ENCODE measurements around the gene CSNK1A1. TPM values are rescaled to one million over a fixed set of nuclear protein-coding genes. Genes with fewer than 3 reads are reported as not detected.
"Not testable (repeated sequence)": the region's sequence is repeated elsewhere in the genome, so short reads cannot be mapped to it uniquely, and the experiment has no call there.

The CSNK1A1 gene
- total RNA-seq, 4 donors from 2014 or later: 101 to 326 (median 205) TPM

GRCh38 chr5:149521739-149522685 lies 29.2 kb downstream of the CSNK1A1 start:
- Histone ChIP-seq H3K27ac (no peak overlapping the region), H3K9me3 (no peaks in the 10 kb centered on the region), H3K4me3 (no peak overlapping the region), H3K36me3 (no peaks in the 10 kb centered on the region), H3K27me3 (no peaks in the 10 kb centered on the region), H3K4me1 (peaks cover 4 to 15% of the 10 kb centered on the region in 2 donors)
- intact Hi-C loops (cut with DNase I; ENCODE audit: low total_unique reads): no loop called here
- no peak for TF ChIP-seq POLR2A (IDR thresholded peaks at IDR 0.05)
- TF ChIP-seq CTCF (IDR thresholded peaks at IDR 0.05): no peak
- DNase-seq: no peak

DNA sequence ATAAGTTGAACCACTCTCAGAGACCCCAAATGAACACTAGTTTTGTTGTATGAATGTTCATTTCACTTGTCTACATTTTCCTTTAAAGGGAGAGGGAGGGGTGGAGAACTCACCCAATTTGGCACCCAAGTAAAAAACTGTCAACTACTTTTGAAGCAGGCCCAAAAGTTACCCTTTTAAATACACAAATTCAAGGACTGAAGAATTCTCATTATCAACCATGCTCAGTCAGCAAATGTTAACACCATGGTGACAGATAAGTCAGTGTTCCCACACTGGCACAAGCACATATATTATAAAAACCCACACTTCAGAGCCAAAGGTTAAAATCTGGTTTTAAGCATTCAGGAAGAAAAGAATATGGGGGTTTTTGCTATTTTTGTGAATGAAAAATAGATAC lies 31.6 kb downstream of the CSNK1A1 start:
- H3K9me3 ChIP-seq: no peaks in the 10 kb centered on the region
- no peak overlapping the region for H3K27ac ChIP-seq
- no peak for TF ChIP-seq POLR2A (IDR thresholded peaks at IDR 0.05)
- H3K27me3 ChIP-seq: no peaks in the 10 kb centered on the region
- peaks cover 0 to 4% of the 10 kb centered on the region in 2 donors for H3K4me1 ChIP-seq
- H3K36me3 ChIP-seq: no peaks in the 10 kb centered on the region
- no peak for DNase-seq
- H3K4me3 ChIP-seq: no peak overlapping the region
- intact Hi-C loops (cut with DNase I; ENCODE audit: low total_unique reads): no loop called here

DNA sequence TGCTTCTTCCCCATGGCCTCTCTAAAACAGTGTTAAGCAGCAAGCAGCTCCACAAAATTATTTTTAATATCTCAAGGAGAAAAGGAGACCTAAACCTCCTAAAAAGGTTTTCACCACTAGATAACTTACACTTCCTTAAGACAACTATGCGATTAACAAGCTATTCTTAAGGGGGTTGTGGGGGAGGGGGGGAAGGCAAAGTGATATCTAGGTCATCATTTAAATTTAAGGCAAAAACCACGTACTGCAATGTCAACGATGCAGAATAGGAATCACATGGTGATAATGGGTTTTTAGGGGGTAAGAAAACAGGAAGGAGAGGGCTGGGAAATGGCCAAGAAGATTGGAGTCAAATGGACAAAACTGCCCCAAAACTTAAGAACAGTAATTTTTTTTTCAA lies 32.6 kb downstream of the CSNK1A1 start:
- H3K4me1 ChIP-seq: peaks cover 0 to 9% of the 10 kb centered on the region in 2 donors
- H3K36me3 ChIP-seq: no peaks in the 10 kb centered on the region
- H3K4me3 ChIP-seq: no peak overlapping the region
- intact Hi-C loops (cut with DNase I; ENCODE audit: low total_unique reads): no loop called here
- peak overlapping the region in 1 of 2 donors; percentile 48 for H3K27ac ChIP-seq
- TF ChIP-seq POLR2A (IDR thresholded peaks at IDR 0.05) (no peak), CTCF (IDR thresholded peaks at IDR 0.05) (no peak)
- no peaks in the 10 kb centered on the region for H3K9me3 ChIP-seq
- H3K27me3 ChIP-seq: no peaks in the 10 kb centered on the region
- no peak for DNase-seq

GRCh38 chr5:149517461-149518122 lies 33.6 kb downstream of the CSNK1A1 start:
- Histone ChIP-seq H3K27me3 (no peaks in the 10 kb centered on the region), H3K4me1 (peaks cover 0 to 9% of the 10 kb centered on the region in 2 donors), H3K4me3 (no peak overlapping the region), H3K36me3 (no peaks in the 10 kb centered on the region), H3K9me3 (no peaks in the 10 kb centered on the region), H3K27ac (peak overlapping the region in 1 of 2 donors; percentile 48)
- intact Hi-C loops (cut with DNase I; ENCODE audit: low total_unique reads): no loop called here
- no peak for TF ChIP-seq CTCF (IDR thresholded peaks at IDR 0.05)
- no peak for TF ChIP-seq POLR2A (IDR thresholded peaks at IDR 0.05)
- no peak for DNase-seq

DNA sequence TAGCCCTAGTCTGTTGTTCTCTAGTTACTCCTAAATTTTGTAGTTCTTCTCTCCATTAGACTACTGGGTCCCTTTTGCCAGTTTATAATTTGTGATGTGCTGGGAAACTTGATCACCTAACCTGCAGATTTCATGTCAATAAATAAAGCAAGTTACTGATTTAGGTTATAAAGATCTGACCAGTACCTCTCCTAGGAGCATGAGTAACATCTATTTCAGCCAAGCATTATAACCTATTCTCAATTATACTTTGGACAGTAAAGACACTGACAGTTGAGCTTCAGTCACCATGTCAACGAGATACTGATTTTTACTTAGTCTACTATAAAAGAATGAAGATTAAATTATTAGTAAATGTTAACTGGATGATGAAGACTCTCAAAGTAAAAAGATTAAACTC lies 36.7 kb downstream of the CSNK1A1 start:
- intact Hi-C loops (cut with DNase I; ENCODE audit: low total_unique reads): no loop called here
- Histone ChIP-seq H3K27me3 (no peaks in the 10 kb centered on the region), H3K27ac (peak overlapping the region in 1 of 2 donors; percentile 38), H3K9me3 (no peaks in the 10 kb centered on the region), H3K36me3 (no peaks in the 10 kb centered on the region), H3K4me3 (no peak overlapping the region), H3K4me1 (peaks cover 0 to 9% of the 10 kb centered on the region in 2 donors)
- no peak for DNase-seq
- TF ChIP-seq CTCF (IDR thresholded peaks at IDR 0.05) (no peak), POLR2A (IDR thresholded peaks at IDR 0.05) (no peak)

DNA sequence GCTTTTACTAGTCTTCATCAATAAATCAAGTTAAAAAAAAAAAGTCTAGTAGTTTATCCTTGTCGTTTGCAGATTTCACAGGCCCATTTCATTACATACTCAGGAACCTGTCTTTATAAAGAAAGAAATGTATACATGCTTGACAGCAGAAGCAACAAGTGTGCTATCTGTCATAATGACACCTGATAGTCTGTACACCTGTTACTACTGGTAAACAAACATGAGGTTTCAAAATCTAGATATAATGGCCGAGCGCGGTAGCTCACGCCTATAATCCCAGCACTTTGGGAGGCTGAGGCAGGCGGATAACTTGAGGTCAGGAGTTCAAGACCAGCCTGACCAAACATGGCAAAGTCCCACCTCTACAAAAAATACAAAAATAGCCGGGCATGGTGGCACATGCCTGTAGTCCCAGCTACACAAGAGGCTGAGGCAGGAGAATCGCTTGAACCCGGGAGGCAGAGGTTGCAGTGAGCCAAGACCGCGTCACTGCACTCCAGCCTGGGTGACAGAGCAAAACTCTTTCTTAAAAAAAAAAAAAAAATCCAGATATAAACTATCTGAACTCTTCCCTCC lies 37.8 kb downstream of the CSNK1A1 start:
- intact Hi-C loops (cut with DNase I; ENCODE audit: low total_unique reads); H3K27me3 ChIP-seq; DNase-seq; H3K9me3 ChIP-seq; H3K27ac ChIP-seq; H3K36me3 ChIP-seq; H3K4me1 ChIP-seq; H3K4me3 ChIP-seq: not testable (repeated sequence)

Data from uterus (tissue), 4 donors.